Measurements from ENCODE around the gene PRKCE. TPM values are rescaled to one million over a fixed set of nuclear protein-coding genes. Genes with fewer than 3 reads are reported as not detected.

The PRKCE gene
- total RNA-seq, 1 experiment from 2014 or later = 14.8 TPM

DNA sequence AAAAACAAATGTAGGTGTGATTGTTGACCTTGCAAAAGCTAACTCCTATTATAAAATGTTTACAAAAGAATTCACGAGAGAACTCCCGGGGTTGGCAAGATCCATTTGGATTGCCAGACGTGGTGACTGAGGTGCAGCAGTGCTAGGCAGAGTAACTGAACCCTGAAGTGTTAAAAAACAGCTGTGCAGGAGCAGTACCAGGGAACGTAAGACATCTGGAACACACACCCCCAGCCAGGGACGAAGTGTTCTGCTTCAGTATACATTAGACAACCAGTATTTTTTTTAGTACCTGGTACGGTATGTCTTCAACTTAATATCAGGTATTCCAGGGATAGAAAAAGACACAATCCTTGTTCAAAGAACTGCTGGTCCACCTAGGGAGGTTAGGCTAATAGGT lies 373.6 kb downstream of the PRKCE start (continued):
- TF ChIP-seq ZBTB33 (IDR thresholded peaks at IDR 0.05; ENCODE audit: extremely low read depth, insufficient replicate concordance, low read length) (no peak), SP1 (IDR thresholded peaks at IDR 0.05; ENCODE audit: low read depth) (no peak), ZFX (IDR thresholded peaks at IDR 0.05) (no peak), SIN3A (IDR thresholded peaks at IDR 0.05; ENCODE audit: low read depth) (no peak), SRF (IDR thresholded peaks at IDR 0.05; ENCODE audit: low read depth) (no peak), EZH2 (IDR thresholded peaks at IDR 0.05) (no peak)
- TF ChIP-seq, protein P1, sequence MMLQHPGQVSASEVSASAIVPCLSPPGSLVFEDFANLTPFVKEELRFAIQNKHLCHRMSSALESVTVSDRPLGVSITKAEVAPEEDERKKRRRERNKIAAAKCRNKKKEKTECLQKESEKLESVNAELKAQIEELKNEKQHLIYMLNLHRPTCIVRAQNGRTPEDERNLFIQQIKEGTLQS (IDR thresholded peaks at IDR 0.05) = no peak

DNA sequence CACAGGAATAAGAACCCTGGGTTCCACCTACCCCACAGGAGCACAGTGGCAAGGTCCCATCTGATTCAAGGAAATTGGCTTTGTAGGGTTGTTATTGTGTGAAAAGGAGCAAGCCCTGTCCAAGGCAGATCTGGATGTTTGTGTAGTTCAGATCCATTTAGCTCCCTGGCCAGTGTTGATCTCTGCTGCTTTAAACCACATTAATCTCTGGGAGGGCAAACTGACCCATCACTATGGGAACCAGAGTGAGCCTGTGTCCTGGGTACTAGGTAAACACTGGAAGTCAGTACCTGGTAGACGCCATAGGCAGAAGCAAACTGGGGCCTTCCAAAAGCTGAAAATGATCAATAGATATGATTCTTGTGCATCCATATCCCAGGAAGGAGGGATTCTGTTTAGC lies 374.2 kb downstream of the PRKCE start:
- ATAC-seq (no peak), DNase-seq (ENCODE audit: low read depth, low spot score) (no peak)
- ChIA-PET RAD21 (ENCODE audit: low non-redundant PET in 1 of 2, low total read pairs in 2 of 2, uncharacterized antibody in 2 of 2, unreplicated experiment in 2 of 2) (no interaction called here), POLR2A (interaction anchor here (0.6 kb wide), 1 partner anchor 69 kb away, joined by 3 read pairs; no protein-coding TSS in a partner anchor), CTCF (no interaction called here)
- intact Hi-C loops (cut with micrococcal nuclease) = no loop called here
- BruUV-seq (replicated peaks) = no TSS peak
- H2AFZ ChIP-seq (ENCODE audit: low read depth, low read length, poor library complexity, severe bottlenecking) = no peak overlapping the region
- H3K4me2 ChIP-seq (ENCODE audit: low read length) = no peak overlapping the region
- H3K36me3 ChIP-seq (ENCODE audit: control insufficient read depth in 1 of 2, insufficient read depth in 2 of 2, low read length in 2 of 2) = no peaks in the 10 kb centered on the region
- no peaks in the 10 kb centered on the region for H3K79me2 ChIP-seq (ENCODE audit: insufficient read depth, low read length)
- H3K27ac ChIP-seq (ENCODE audit: low read depth, low read length) = no peak overlapping the region
- TF ChIP-seq CBX3 (IDR thresholded peaks at IDR 0.05; ENCODE audit: low read depth) (no peak), EGR1 (IDR thresholded peaks at IDR 0.05; ENCODE audit: low read depth) (no peak), CTCF (IDR thresholded peaks at IDR 0.05 in 2 of 3, conservative IDR thresholded peaks at IDR 0.05 in 1 of 3; ENCODE audit: borderline replicate concordance in 1 of 3, insufficient read depth in 1 of 3, low read depth in 2 of 3, low read length in 2 of 3) (no peak)
- no peak overlapping the region for H3K9ac ChIP-seq (ENCODE audit: low read length)
- H3K27me3 ChIP-seq (ENCODE audit: insufficient read depth, low read length) = no peaks in the 10 kb centered on the region
- no peaks in the 10 kb centered on the region for H3K9me3 ChIP-seq (ENCODE audit: control insufficient read depth in 1 of 2, insufficient read depth in 1 of 2, low read depth in 1 of 2, low read length in 2 of 2)
- no peaks in the 10 kb centered on the region for H3K9me2 ChIP-seq (ENCODE audit: insufficient read depth)
- H3K4me3 ChIP-seq (replicated peaks in 1 of 2; ENCODE audit: low read depth in 1 of 2, low read length in 2 of 2) = no peak overlapping the region
- no peaks in the 10 kb centered on the region for H3K4me1 ChIP-seq (ENCODE audit: control insufficient read depth in 1 of 2, insufficient read depth in 2 of 2, low read length in 2 of 2)
- no peaks in the 10 kb centered on the region for H4K20me1 ChIP-seq (ENCODE audit: insufficient read depth)
